ENCODE data around the gene PKD1. TPM values are rescaled to one million over a fixed set of nuclear protein-coding genes. Genes with fewer than 3 reads are reported as not detected.
"Not testable (repeated sequence)": the region's sequence is repeated elsewhere in the genome, so short reads cannot be mapped to it uniquely, and the experiment has no call there.

The PKD1 gene
- total RNA-seq, 1 experiment from 2014 or later: 58.9 TPM

- TF ChIP-seq EZH2phosphoT487 (IDR thresholded peaks at IDR 0.05; ENCODE audit: borderline replicate concordance, low read length) (no peak), EZH2 (IDR thresholded peaks at IDR 0.05; ENCODE audit: low read length, unreplicated experiment) (no peak), CTCF (conservative IDR thresholded peaks at IDR 0.05; ENCODE audit: low read depth, low read length) (no peak)
- no peaks in the 10 kb centered on the region for H3K9me3 ChIP-seq (ENCODE audit: low read length)
- no peak overlapping the region for H3K4me3 ChIP-seq (ENCODE audit: low read length)
- no peak overlapping the region for H3K9ac ChIP-seq (ENCODE audit: low read length)
- ATAC-seq (no peak), DNase-seq (no peak)
- H2AFZ ChIP-seq (ENCODE audit: low read length): no peak overlapping the region
- no peaks in the 10 kb centered on the region for H4K20me1 ChIP-seq (ENCODE audit: low read length)
- ChIA-PET POLR2A (ENCODE audit: unreplicated experiment) (no interaction called here), CTCF (no interaction called here)
- H3K4me1 ChIP-seq (ENCODE audit: insufficient read depth, low read length): no peaks in the 10 kb centered on the region
- H3K36me3 ChIP-seq (ENCODE audit: low read depth, low read length): no peaks in the 10 kb centered on the region
- no peak overlapping the region for H3K27ac ChIP-seq (ENCODE audit: low read length)
- H3F3A ChIP-seq (ENCODE audit: low read length, unreplicated experiment): no peaks in the 10 kb centered on the region
- no peak overlapping the region for H3K4me2 ChIP-seq (ENCODE audit: low read length)
- intact Hi-C loops (cut with micrococcal nuclease): no loop called here
- no peaks in the 10 kb centered on the region for H3K9me2 ChIP-seq (replicated peaks; ENCODE audit: low read length)
- no TSS peak for BruUV-seq (replicated peaks)
- peaks cover 5% of the 10 kb centered on the region for H3K79me2 ChIP-seq (ENCODE audit: low read length)
- no peaks in the 10 kb centered on the region for H3K27me3 ChIP-seq (ENCODE audit: low read length)
Observed at GRCh38 chr16:2121853-2122252, 13.8 kb downstream of the PKD1 start.

GRCh38 chr16:2121325-2121724 lies 14.4 kb downstream of the PKD1 start:
- H3K27me3 ChIP-seq (ENCODE audit: low read length); BruUV-seq (replicated peaks); H3K79me2 ChIP-seq (ENCODE audit: low read length); H3K9ac ChIP-seq (ENCODE audit: low read length); H3K4me3 ChIP-seq (ENCODE audit: low read length); H3F3A ChIP-seq (ENCODE audit: low read length, unreplicated experiment); H3K36me3 ChIP-seq (ENCODE audit: low read depth, low read length); H3K27ac ChIP-seq (ENCODE audit: low read length); H3K9me3 ChIP-seq (ENCODE audit: low read length); CTCF ChIA-PET; H4K20me1 ChIP-seq (ENCODE audit: low read length); POLR2A ChIA-PET (ENCODE audit: unreplicated experiment); H3K9me2 ChIP-seq (replicated peaks; ENCODE audit: low read length); H2AFZ ChIP-seq (ENCODE audit: low read length); intact Hi-C loops (cut with micrococcal nuclease); H3K4me1 ChIP-seq (ENCODE audit: insufficient read depth, low read length); H3K4me2 ChIP-seq (ENCODE audit: low read length); ATAC-seq: not testable (repeated sequence)
- peak; percentile 11 for DNase-seq

GRCh38 chr16:2117960-2118722 lies 17.6 kb downstream of the PKD1 start:
- POLR2A ChIA-PET (ENCODE audit: unreplicated experiment); H3K4me2 ChIP-seq (ENCODE audit: low read length); H3K9me3 ChIP-seq (ENCODE audit: low read length); H3K27ac ChIP-seq (ENCODE audit: low read length); H3K4me3 ChIP-seq (ENCODE audit: low read length); CTCF ChIA-PET; H3K79me2 ChIP-seq (ENCODE audit: low read length); intact Hi-C loops (cut with micrococcal nuclease); H3F3A ChIP-seq (ENCODE audit: low read length, unreplicated experiment); ATAC-seq; H2AFZ ChIP-seq (ENCODE audit: low read length); H3K9ac ChIP-seq (ENCODE audit: low read length); H3K9me2 ChIP-seq (replicated peaks; ENCODE audit: low read length); H4K20me1 ChIP-seq (ENCODE audit: low read length); H3K27me3 ChIP-seq (ENCODE audit: low read length); H3K4me1 ChIP-seq (ENCODE audit: insufficient read depth, low read length); H3K36me3 ChIP-seq (ENCODE audit: low read depth, low read length); DNase-seq: not testable (repeated sequence)
- BruUV-seq (replicated peaks): TSS peak; percentile 33

GRCh38 chr16:2117341-2117740 lies 18.4 kb downstream of the PKD1 start:
- H3K9me3 ChIP-seq (ENCODE audit: low read length); H4K20me1 ChIP-seq (ENCODE audit: low read length); H3K36me3 ChIP-seq (ENCODE audit: low read depth, low read length); H3K9me2 ChIP-seq (replicated peaks; ENCODE audit: low read length); H3K4me2 ChIP-seq (ENCODE audit: low read length); H3K27ac ChIP-seq (ENCODE audit: low read length); H3F3A ChIP-seq (ENCODE audit: low read length, unreplicated experiment); H2AFZ ChIP-seq (ENCODE audit: low read length); H3K9ac ChIP-seq (ENCODE audit: low read length); H3K27me3 ChIP-seq (ENCODE audit: low read length); CTCF ChIA-PET; H3K4me3 ChIP-seq (ENCODE audit: low read length); H3K79me2 ChIP-seq (ENCODE audit: low read length); DNase-seq; POLR2A ChIA-PET (ENCODE audit: unreplicated experiment); ATAC-seq; BruUV-seq (replicated peaks); H3K4me1 ChIP-seq (ENCODE audit: insufficient read depth, low read length); intact Hi-C loops (cut with micrococcal nuclease): not testable (repeated sequence)

- intact Hi-C loops (cut with micrococcal nuclease); BruUV-seq (replicated peaks); H3K4me2 ChIP-seq (ENCODE audit: low read length); H3K4me3 ChIP-seq (ENCODE audit: low read length); H2AFZ ChIP-seq (ENCODE audit: low read length); H3F3A ChIP-seq (ENCODE audit: low read length, unreplicated experiment); DNase-seq; H3K27me3 ChIP-seq (ENCODE audit: low read length); H3K4me1 ChIP-seq (ENCODE audit: insufficient read depth, low read length); H3K36me3 ChIP-seq (ENCODE audit: low read depth, low read length); H3K79me2 ChIP-seq (ENCODE audit: low read length); CTCF ChIA-PET; POLR2A ChIA-PET (ENCODE audit: unreplicated experiment); H4K20me1 ChIP-seq (ENCODE audit: low read length); H3K9me2 ChIP-seq (replicated peaks; ENCODE audit: low read length); ATAC-seq; H3K9ac ChIP-seq (ENCODE audit: low read length); H3K27ac ChIP-seq (ENCODE audit: low read length); H3K9me3 ChIP-seq (ENCODE audit: low read length): not testable (repeated sequence)
Observed at GRCh38 chr16:2116428-2116827, 19.3 kb downstream of the PKD1 start.
